Activated CD4-positive, alpha-beta memory T cell treated with anti-CD3 and anti-CD28 coated beads for 36 hours (primary cell): ENCODE data around the gene PLD5. TPM values are rescaled to one million over a fixed set of nuclear protein-coding genes. Genes with fewer than 3 reads are reported as not detected.
"Not testable (repeated sequence)": the region's sequence is repeated elsewhere in the genome, so short reads cannot be mapped to it uniquely, and the experiment has no call there.

Experiments used
- CTCF ChIA-PET: fragments of 350-600 bp; sonication (Branson Sonifier 250); formaldehyde crosslinking; loops from one replicate; lab custom pipeline; 2021; ENCODE audit warnings: antibody characterized with exemption, inconsistent platforms; lab: Charles Lee
- POLR2A ChIA-PET: fragments of 350-600 bp; sonication (Branson Sonifier 250); formaldehyde crosslinking; loops from one replicate; lab custom pipeline; 2021; ENCODE audit warnings: antibody characterized with exemption; lab: Charles Lee
- DNase-seq: peaks from one replicate; pipeline ENCODE4 v3.0.0-alpha.2; 2020
- H3K27ac Mint-ChIP-seq: one replicate; pipeline ENCODE4 v1.8.0; 2021; ENCODE audit warnings: mixed read lengths
- H3K27me3 Mint-ChIP-seq: one replicate; pipeline ENCODE4 v1.8.0; 2021; ENCODE audit warnings: mixed read lengths
- H3K36me3 Mint-ChIP-seq: one replicate; pipeline ENCODE4 v1.8.0; 2021; ENCODE audit warnings: mixed read lengths
- H3K4me1 Mint-ChIP-seq: one replicate; pipeline ENCODE4 v1.8.0; 2021; ENCODE audit warnings: low read depth, mixed read lengths
- H3K4me3 Mint-ChIP-seq: one replicate; pipeline ENCODE4 v1.8.0; 2021; ENCODE audit warnings: mild to moderate bottlenecking, mixed read lengths
- H3K9me3 Mint-ChIP-seq: one replicate; pipeline ENCODE4 v1.8.0; 2021; ENCODE audit warnings: mixed read lengths
- intact Hi-C: fragments of 100-400 bp; cut with micrococcal nuclease; formaldehyde crosslinking; loops from one replicate; pipeline ENCODE4 v1.15.1; 2023
- total RNA-seq, 2 experiments: library from RNA; stranded (reverse); gene quantifications; one replicate each; pipeline ENCODE4 v1.2.3, GENCODE V29; 2021

PLD5 gene
- total RNA-seq, 2 experiments from 2014 or later: not detected

DNA sequence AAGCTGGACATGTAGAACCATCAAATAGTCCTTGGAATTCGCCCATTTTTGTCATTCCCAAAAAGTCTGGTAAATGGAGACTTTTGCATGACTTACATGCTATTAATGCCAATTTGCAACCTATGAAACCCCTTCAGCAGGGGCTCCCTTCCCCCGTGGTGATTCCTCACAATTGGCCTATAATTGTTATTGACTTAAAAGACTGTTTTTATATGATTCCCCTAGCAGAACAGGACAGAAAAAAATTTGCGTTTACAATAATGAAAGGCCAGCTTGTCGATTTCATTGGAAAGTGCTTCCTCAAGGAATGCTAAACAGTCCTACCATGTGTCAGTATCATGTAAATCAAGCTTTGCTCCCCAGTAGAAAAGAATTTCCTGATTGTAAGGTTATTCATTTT is 311.5 kb downstream of the PLD5 start:
- peaks cover 12% of the 10 kb centered on the region for H3K9me3 Mint-ChIP-seq
- H3K27me3 Mint-ChIP-seq, H3K4me1 Mint-ChIP-seq, H3K36me3 Mint-ChIP-seq, intact Hi-C loops, POLR2A ChIA-PET, DNase-seq, H3K4me3 Mint-ChIP-seq, H3K27ac Mint-ChIP-seq: not testable (repeated sequence)
- CTCF ChIA-PET: interaction anchor here (0.6 kb wide), 1 partner anchor 489 kb away, joined by 3 read pairs; no protein-coding TSS in a partner anchor

DNA sequence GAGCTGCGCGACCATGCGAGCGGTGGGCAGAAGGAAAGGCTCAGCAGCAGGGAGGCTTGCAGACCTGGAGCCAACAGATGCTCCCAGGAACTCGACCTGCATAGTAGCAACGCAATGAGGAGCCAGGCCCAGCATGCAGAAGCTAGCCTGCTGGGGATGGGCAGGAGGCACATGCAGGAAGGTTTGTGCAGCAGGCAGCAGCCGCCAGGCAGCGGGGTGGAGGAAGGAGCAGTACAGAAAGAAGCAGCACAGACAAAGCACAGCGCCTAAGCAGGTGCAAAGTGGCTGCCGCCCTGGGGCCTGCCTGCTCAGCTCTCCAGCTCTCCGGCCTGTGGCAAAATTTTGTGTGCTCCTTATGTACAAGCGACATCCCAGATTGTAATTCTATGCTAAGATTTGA is 312.1 kb downstream of the PLD5 start:
- POLR2A ChIA-PET: no interaction called here
- H3K27ac Mint-ChIP-seq: no peak overlapping the region
- H3K27me3 Mint-ChIP-seq: no peaks in the 10 kb centered on the region
- no peak for DNase-seq
- H3K9me3 Mint-ChIP-seq: peaks cover 12% of the 10 kb centered on the region
- H3K4me1 Mint-ChIP-seq: no peaks in the 10 kb centered on the region
- no peak overlapping the region for H3K4me3 Mint-ChIP-seq
- H3K36me3 Mint-ChIP-seq: no peaks in the 10 kb centered on the region
- intact Hi-C loops: no loop called here
- CTCF ChIA-PET: no interaction called here

DNA sequence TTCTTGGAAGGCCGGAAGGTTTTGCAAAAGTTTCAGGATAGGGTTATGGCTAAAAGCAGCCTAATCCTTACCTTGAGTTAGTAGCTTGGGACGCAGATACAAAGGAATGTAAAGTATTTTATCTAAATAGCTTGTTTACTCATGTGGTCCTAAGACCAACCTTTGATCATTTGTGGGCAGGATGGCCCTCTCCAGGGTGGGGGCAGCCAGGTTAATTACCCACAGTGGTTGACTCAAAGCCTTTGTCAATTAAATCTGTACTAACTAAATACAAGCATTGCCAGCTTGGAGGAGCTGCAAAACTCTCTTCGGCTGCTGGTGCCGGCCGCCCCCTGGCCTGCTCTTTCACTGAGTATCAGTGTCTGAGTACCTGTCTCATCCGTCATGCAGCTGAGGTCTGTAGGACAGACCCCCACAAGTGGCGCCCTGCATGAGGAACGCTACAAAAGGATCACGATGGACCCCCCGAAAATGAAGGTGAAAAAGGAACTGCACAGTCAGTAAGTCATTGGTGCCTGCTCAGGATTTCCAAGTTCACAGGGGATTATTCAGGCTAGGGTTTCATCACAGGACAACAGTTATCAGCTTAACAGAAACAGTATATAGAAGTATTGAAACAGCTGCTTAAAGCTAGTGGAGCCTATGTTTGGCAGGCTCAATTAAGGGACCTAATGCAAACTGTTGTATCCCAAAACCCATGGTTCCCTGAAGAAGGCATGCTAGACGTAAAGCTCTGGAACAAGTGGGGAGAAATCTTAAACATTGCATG is 313.1 kb downstream of the PLD5 start:
- intact Hi-C loops: no loop called here
- Mint-ChIP-seq H3K4me3 (no peak overlapping the region), H3K9me3 (peaks cover 4% of the 10 kb centered on the region), H3K36me3 (no peaks in the 10 kb centered on the region), H3K27ac (no peak overlapping the region), H3K4me1 (no peaks in the 10 kb centered on the region), H3K27me3 (no peaks in the 10 kb centered on the region)
- ChIA-PET POLR2A (no interaction called here), CTCF (no interaction called here)
- no peak for DNase-seq

DNA sequence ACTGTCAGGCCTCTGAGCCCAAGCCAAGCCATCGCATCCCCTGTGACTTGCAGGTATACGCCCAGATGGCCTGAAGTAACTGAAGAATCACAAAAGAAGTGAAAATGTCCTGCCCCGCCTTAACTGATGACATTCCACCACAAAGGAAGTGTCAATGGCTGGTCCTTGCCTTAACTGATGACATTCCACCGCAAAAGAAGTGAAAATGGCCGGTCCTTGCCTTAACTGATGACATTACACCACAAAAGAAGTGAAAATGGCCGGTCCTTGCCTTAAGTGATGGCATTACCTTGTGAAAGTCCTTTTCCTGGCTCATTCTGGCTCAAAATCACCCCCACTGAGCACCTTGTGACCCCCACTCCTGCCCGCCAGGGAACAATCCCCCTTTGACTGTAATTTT is 314.2 kb downstream of the PLD5 start:
- H3K27ac Mint-ChIP-seq, intact Hi-C loops, H3K4me1 Mint-ChIP-seq, CTCF ChIA-PET, H3K4me3 Mint-ChIP-seq, H3K36me3 Mint-ChIP-seq, H3K27me3 Mint-ChIP-seq, POLR2A ChIA-PET, DNase-seq, H3K9me3 Mint-ChIP-seq: not testable (repeated sequence)

DNA sequence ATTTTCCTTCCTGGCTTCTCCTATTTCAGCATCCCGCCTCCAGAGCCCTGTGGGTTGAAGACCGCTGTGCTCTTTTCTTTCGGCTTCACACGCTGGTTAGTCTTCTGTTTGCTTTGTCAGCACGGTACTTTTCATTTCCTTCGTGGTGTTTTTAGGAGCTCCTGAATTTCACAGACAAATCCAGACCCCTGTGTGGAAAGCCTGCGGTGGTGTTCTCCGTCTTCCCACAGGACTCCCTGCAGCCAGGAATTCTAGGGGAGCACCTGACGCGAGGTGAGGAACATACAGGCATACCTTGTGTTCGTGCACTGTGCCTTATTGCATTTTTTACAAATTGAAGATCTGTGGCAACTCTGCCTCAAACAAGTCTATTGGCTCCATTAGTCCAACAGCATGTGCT is 315.4 kb downstream of the PLD5 start:
- Mint-ChIP-seq H3K4me3 (no peak overlapping the region), H3K4me1 (no peaks in the 10 kb centered on the region), H3K36me3 (no peaks in the 10 kb centered on the region), H3K27ac (no peak overlapping the region), H3K9me3 (no peaks in the 10 kb centered on the region), H3K27me3 (no peaks in the 10 kb centered on the region)
- DNase-seq: no peak
- intact Hi-C loops: no loop called here
- ChIA-PET POLR2A (no interaction called here), CTCF (no interaction called here)

DNA sequence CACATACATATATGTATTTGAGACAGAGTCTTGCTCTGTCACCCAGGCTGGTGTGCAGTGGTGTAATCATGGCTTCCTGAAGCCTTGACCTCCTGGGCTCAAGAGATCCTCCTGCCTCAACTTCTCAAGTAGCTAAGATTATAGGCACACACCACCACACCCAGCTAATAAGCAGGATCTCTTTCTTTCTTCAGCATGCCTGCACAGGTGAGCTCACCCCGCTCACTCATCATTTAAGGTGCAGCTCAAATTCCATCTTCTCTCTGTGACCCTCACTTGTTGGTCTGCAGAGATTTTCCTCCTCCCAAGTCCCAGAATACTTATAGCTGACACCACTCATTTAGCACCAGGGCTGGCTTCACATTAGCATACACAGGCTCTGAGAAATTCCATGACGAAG is 316.5 kb downstream of the PLD5 start:
- no peaks in the 10 kb centered on the region for H3K36me3 Mint-ChIP-seq
- CTCF ChIA-PET: no interaction called here
- H3K4me3 Mint-ChIP-seq: no peak overlapping the region
- H3K27me3 Mint-ChIP-seq: no peaks in the 10 kb centered on the region
- H3K27ac Mint-ChIP-seq: no peak overlapping the region
- POLR2A ChIA-PET: no interaction called here
- DNase-seq: no peak
- H3K9me3 Mint-ChIP-seq: no peaks in the 10 kb centered on the region
- H3K4me1 Mint-ChIP-seq: no peaks in the 10 kb centered on the region
- intact Hi-C loops: no loop called here

DNA sequence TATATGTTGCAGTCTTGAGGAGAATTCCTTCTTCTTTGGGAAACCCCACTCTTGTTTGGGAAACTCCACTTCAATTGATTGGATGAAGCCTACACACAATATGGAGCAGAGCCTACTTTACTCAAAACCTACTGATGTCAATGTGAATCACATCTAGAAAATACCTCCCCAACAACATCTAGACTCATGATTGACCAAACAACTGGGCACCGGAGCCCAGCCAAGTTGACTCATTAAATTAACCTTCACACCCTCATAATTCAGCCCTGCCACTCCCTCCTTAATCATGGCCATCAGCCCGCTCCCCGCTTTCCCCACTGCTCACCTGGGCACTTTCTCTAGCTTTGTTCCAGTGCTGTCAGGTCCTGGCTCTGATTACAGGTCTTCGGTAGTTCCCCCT is 317.5 kb downstream of the PLD5 start:
- Mint-ChIP-seq H3K4me1 (no peaks in the 10 kb centered on the region), H3K36me3 (no peaks in the 10 kb centered on the region), H3K27me3 (no peaks in the 10 kb centered on the region), H3K9me3 (no peaks in the 10 kb centered on the region), H3K4me3 (no peak overlapping the region), H3K27ac (no peak overlapping the region)
- intact Hi-C loops: no loop called here
- DNase-seq: no peak
- ChIA-PET POLR2A (no interaction called here), CTCF (no interaction called here)

DNA sequence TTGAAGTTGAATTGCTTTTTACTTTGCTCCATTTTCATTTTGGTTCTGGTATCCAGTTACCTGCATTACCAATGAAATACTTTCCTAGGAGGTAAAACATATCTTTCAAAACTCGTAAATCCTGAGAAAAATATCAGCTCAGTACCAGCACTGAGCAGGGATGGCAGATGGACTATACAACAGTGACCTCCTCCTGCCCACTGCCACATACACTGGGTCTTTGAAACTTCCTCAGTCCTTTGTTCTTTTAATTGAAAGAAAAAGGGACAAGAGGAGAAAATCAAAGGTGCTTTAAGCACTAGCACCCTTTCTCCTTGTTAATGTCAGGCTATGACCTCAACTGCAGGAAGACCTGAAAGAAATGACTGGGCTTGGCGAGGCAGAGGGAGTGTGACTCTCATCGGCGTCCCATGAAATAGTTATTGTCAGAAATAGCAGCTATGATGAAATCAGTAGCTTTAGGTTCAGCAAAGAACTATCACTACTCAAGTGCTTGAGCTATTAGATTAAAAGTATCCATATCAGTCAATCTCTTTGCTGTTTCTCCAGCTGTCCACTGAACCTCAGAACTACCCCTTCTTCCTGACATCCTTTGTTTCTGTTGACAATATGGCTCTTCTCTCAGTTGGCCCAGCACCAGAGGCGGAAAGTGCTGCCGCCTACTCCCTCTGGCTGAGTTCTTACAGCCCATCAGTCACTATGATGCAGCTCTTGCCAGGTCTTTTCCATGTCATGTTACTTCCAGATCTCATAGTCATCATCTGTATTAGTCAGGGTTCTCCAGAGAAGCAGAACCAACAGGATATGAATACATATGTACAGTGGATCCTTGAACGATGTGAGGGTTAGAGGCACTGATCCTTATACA is 318.6 kb downstream of the PLD5 start:
- H3K36me3 Mint-ChIP-seq: no peaks in the 10 kb centered on the region
- no peaks in the 10 kb centered on the region for H3K9me3 Mint-ChIP-seq
- no peak overlapping the region for H3K4me3 Mint-ChIP-seq
- no peak for DNase-seq
- CTCF ChIA-PET: no interaction called here
- intact Hi-C loops: no loop called here
- POLR2A ChIA-PET: no interaction called here
- no peaks in the 10 kb centered on the region for H3K4me1 Mint-ChIP-seq
- no peaks in the 10 kb centered on the region for H3K27me3 Mint-ChIP-seq
- H3K27ac Mint-ChIP-seq: no peak overlapping the region

DNA sequence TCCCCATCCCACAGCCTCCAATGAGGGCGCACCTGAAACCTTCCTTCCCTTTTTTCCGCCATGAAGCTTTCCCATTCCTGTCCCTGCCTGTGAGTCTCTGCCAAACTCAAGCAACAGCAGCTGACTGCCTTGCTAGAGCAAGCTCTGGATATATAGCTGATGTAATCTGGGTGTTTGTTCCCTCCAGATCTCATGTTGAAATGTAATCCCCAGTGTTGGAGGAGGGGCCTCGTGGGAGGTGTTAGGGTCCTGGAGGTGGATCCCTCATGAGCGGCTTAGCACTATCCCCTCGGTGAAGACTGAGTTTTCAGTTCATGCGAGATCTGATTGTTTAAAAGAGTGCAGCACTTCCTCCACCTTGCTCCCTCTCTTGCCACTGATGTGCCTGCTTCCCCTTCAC is 321.2 kb downstream of the PLD5 start:
- Mint-ChIP-seq H3K27ac (no peak overlapping the region), H3K9me3 (no peaks in the 10 kb centered on the region), H3K36me3 (no peaks in the 10 kb centered on the region), H3K27me3 (no peaks in the 10 kb centered on the region), H3K4me1 (no peaks in the 10 kb centered on the region), H3K4me3 (no peak overlapping the region)
- ChIA-PET POLR2A (no interaction called here), CTCF (no interaction called here)
- no peak for DNase-seq
- intact Hi-C loops: no loop called here

DNA sequence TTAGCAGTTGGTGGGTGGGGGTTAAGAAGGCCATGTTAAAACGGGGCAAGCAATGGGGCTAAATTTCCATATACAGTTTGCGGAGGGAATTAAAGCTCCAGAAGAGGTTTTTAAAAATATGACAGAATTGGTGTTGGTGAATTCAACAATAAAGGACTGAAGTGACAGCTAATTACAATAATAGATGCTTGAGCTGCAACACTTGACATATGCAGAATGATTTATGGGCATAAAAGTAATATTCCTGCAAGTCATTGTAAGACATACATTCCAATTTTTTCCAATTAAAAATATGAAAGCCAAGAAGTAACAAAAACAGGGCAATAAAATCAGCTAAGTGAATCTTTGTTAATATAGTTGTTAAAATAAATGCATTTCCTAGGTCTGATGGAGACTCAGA is 323.4 kb downstream of the PLD5 start:
- Mint-ChIP-seq H3K4me3 (no peak overlapping the region), H3K4me1 (no peaks in the 10 kb centered on the region), H3K9me3 (no peaks in the 10 kb centered on the region), H3K36me3 (no peaks in the 10 kb centered on the region), H3K27me3 (no peaks in the 10 kb centered on the region), H3K27ac (no peak overlapping the region)
- POLR2A ChIA-PET: no interaction called here
- DNase-seq: no peak
- CTCF ChIA-PET: no interaction called here
- intact Hi-C loops: no loop called here

DNA sequence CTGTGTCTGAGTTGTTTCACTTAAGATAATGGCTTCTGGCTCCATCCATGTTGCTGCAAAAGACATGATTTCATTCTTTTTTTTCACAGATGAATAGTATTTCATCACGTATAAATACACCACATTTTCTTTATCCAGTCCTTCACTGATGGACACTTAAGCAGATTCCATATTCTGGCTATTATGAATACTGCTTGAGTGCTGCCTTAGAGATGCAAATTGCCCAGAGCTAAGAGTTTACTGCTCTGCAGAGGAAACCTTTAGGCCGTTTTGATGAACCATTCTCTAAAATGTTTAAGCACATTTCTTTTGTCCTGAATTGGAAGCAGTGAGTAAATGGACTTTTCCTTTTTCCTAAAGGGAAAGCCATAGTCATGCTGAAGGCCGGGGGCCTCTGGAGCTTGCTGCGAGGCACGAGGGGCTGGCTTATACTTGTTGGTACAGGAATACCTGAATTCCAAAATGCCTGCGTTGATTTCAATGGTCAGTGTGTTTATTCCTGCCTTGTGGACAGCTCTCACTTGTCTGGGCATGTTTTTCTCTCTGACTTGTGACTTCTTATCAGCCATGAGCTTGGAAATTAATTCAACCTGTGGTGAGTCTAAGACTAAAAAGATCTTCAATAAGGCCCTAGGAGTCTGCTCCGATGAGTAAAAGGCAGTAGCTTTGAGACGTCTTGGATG is 324.6 kb downstream of the PLD5 start:
- intact Hi-C loops: no loop called here
- H3K4me3 Mint-ChIP-seq: no peak overlapping the region
- CTCF ChIA-PET: no interaction called here
- H3K27ac Mint-ChIP-seq: no peak overlapping the region
- no peak for DNase-seq
- no peaks in the 10 kb centered on the region for H3K4me1 Mint-ChIP-seq
- no peaks in the 10 kb centered on the region for H3K9me3 Mint-ChIP-seq
- POLR2A ChIA-PET: no interaction called here
- H3K27me3 Mint-ChIP-seq: no peaks in the 10 kb centered on the region
- H3K36me3 Mint-ChIP-seq: no peaks in the 10 kb centered on the region
